Nephron (organoid): ENCODE data around the gene LHX1.
A peak's percentile ranks its signal among the peaks of the same experiment; 100 is the strongest.

ENCODE experiments used
- H3K27ac Mint-ChIP-seq, 3 experiments: 2 replicates each; pipeline ENCODE4 v1.8.0; 2020; ENCODE audit warnings: mixed read lengths in 3 of 3, mild to moderate bottlenecking in 2 of 3, moderate library complexity in 1 of 3
- H3K27me3 Mint-ChIP-seq: 2 replicates; pipeline ENCODE4 v1.8.0; 2021; ENCODE audit warnings: low read depth, mild to moderate bottlenecking, moderate library complexity, mixed read lengths
- H3K36me3 Mint-ChIP-seq: 2 replicates; pipeline ENCODE4 v1.8.0; 2020; ENCODE audit warnings: low read depth, mixed read lengths
- H3K4me1 Mint-ChIP-seq: 2 replicates; pipeline ENCODE4 v1.8.0; 2020; ENCODE audit warnings: mixed read lengths
- H3K4me3 Mint-ChIP-seq, 3 experiments: 2 replicates each; pipeline ENCODE4 v1.8.0; 2020; ENCODE audit warnings: mild to moderate bottlenecking in 3 of 3, mixed read lengths in 3 of 3, moderate library complexity in 2 of 3
- H3K9me3 Mint-ChIP-seq: 2 replicates; pipeline ENCODE4 v1.8.0; 2020; ENCODE audit warnings: mixed read lengths
- CTCF ChIP-seq, 3 experiments: fragments of 200-600 bp; sonication (generic); IDR thresholded peaks; one replicate each; pipeline ENCODE4 v1.5.0; 2021; ENCODE audit warnings: antibody characterized with exemption in 3 of 3; ENCODE audit not compliant: unreplicated experiment in 3 of 3

The LHX1 gene

GRCh38 chr17:36910513-36910912, 26.8 kb upstream of the LHX1 start:
- no peaks in the 10 kb centered on the region for H3K4me1 Mint-ChIP-seq
- no peak for TF ChIP-seq CTCF (IDR thresholded peaks at IDR 0.05; ENCODE audit: unreplicated experiment in 3 of 3)
- H3K36me3 Mint-ChIP-seq, result no peaks in the 10 kb centered on the region
- H3K27me3 Mint-ChIP-seq, result peaks cover 38% of the 10 kb centered on the region
- no peak overlapping the region for H3K27ac Mint-ChIP-seq
- no peaks in the 10 kb centered on the region for H3K9me3 Mint-ChIP-seq
- no peak overlapping the region for H3K4me3 Mint-ChIP-seq

- Mint-ChIP-seq H3K4me1 (no peaks in the 10 kb centered on the region), H3K27me3 (peaks cover 37% of the 10 kb centered on the region), H3K27ac (no peak overlapping the region), H3K9me3 (no peaks in the 10 kb centered on the region), H3K4me3 (no peak overlapping the region), H3K36me3 (no peaks in the 10 kb centered on the region)
- TF ChIP-seq CTCF (IDR thresholded peaks at IDR 0.05; ENCODE audit: unreplicated experiment in 3 of 3), result no peak
These were observed 26.3 kb upstream of the LHX1 start for GRCh38 chr17:36911001-36911400.

GRCh38 chr17:36913132-36913531, 24.1 kb upstream of the LHX1 start:
- Mint-ChIP-seq H3K27ac (no peak overlapping the region), H3K9me3 (no peaks in the 10 kb centered on the region), H3K36me3 (no peaks in the 10 kb centered on the region), H3K4me1 (peaks cover 5% of the 10 kb centered on the region), H3K27me3 (peaks cover 30% of the 10 kb centered on the region), H3K4me3 (no peak overlapping the region)
- no peak for TF ChIP-seq CTCF (IDR thresholded peaks at IDR 0.05; ENCODE audit: unreplicated experiment in 3 of 3)

- no peak for TF ChIP-seq CTCF (IDR thresholded peaks at IDR 0.05; ENCODE audit: unreplicated experiment in 3 of 3)
- Mint-ChIP-seq H3K27me3 (peaks cover 33% of the 10 kb centered on the region), H3K9me3 (no peaks in the 10 kb centered on the region), H3K4me1 (peaks cover 49% of the 10 kb centered on the region), H3K36me3 (no peaks in the 10 kb centered on the region), H3K4me3 (peak overlapping the region in 1 of 3 experiments; percentile 17), H3K27ac (peak overlapping the region; percentile 59 to 77 (median 67))
These were observed 19.0 kb upstream of the LHX1 start for GRCh38 chr17:36918211-36918691.

- no peaks in the 10 kb centered on the region for H3K36me3 Mint-ChIP-seq
- H3K27ac Mint-ChIP-seq, result peak overlapping the region; percentile 59 to 85 (median 83)
- H3K27me3 Mint-ChIP-seq, result peaks cover 38% of the 10 kb centered on the region
- peak overlapping the region in 2 of 3 experiments; percentile 6 to 10 for H3K4me3 Mint-ChIP-seq
- no peaks in the 10 kb centered on the region for H3K9me3 Mint-ChIP-seq
- peaks cover 50% of the 10 kb centered on the region for H3K4me1 Mint-ChIP-seq
- TF ChIP-seq CTCF (IDR thresholded peaks at IDR 0.05; ENCODE audit: unreplicated experiment in 3 of 3), result no peak
These were observed 17.8 kb upstream of the LHX1 start for GRCh38 chr17:36919407-36919968.
